Breast epithelium (tissue), 3 donors: Measurements from ENCODE around the gene PIP5K1B.

Source experiments
- POLR2A ChIP-seq: fragments of 450-650 bp; IDR thresholded peaks from one replicate; pipeline ENCODE4 v1.6.1; 2016; ENCODE audit warnings: antibody characterized with exemption, mild to moderate bottlenecking, moderate library complexity
- POLR2AphosphoS5 ChIP-seq, 3 donors: sonication (generic); formaldehyde crosslinking; IDR thresholded peaks; one replicate each; pipeline ENCODE4 v1.6.1; 2017; ENCODE audit warnings: antibody characterized with exemption in 3 of 3
- TF ChIP-seq, protein P1 (sequence below), 3 donors: fragments of 450-650 bp; IDR thresholded peaks; one replicate each; pipeline ENCODE4 v1.5.1; 2016 to 2017; ENCODE audit warnings: antibody characterized with exemption in 3 of 3, mild to moderate bottlenecking in 3 of 3, moderate library complexity in 3 of 3

DNA sequence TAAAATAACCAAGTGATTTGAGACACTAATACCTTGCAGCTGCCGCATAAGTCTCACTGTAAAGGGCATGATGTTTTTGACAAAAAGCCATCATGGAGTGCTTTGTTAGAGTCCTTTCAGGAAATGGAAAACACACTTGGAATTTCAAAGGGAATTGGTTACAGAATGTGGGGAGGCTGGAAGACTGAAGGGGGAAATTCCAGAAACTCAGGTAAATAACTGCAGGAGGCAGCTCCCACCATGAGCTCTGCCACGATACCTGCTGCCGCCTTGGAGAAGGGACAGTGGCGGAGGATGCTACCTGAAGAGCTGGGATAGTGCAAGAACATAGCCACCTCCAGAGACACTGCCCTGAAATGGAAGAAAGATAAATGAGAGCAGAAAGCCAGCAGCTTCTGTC, 242.0 kb downstream of the PIP5K1B start:
- TF ChIP-seq, protein P1, sequence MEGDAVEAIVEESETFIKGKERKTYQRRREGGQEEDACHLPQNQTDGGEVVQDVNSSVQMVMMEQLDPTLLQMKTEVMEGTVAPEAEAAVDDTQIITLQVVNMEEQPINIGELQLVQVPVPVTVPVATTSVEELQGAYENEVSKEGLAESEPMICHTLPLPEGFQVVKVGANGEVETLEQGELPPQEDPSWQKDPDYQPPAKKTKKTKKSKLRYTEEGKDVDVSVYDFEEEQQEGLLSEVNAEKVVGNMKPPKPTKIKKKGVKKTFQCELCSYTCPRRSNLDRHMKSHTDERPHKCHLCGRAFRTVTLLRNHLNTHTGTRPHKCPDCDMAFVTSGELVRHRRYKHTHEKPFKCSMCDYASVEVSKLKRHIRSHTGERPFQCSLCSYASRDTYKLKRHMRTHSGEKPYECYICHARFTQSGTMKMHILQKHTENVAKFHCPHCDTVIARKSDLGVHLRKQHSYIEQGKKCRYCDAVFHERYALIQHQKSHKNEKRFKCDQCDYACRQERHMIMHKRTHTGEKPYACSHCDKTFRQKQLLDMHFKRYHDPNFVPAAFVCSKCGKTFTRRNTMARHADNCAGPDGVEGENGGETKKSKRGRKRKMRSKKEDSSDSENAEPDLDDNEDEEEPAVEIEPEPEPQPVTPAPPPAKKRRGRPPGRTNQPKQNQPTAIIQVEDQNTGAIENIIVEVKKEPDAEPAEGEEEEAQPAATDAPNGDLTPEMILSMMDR (IDR thresholded peaks at IDR 0.05): no peak
- no peak for TF ChIP-seq POLR2A
- TF ChIP-seq POLR2AphosphoS5 (IDR thresholded peaks at IDR 0.05): no peak
